Esophagus (tissue), 2 donors: ENCODE results near the gene ST3GAL4. TPM values are rescaled to one million over a fixed set of nuclear protein-coding genes. Genes with fewer than 3 reads are reported as not detected.

Experiments
- H3K27ac ChIP-seq, 2 donors: one replicate each; pipeline ENCODE4 v1.5.1; 2013; ENCODE audit warnings: low read depth in 2 of 2, mild to moderate bottlenecking in 2 of 2, inconsistent platforms in 1 of 2, low read length in 1 of 2, moderate library complexity in 1 of 2
- H3K27me3 ChIP-seq, 2 donors: one replicate each; pipeline ENCODE4 v1.6.1; 2013; ENCODE audit warnings: low read length in 2 of 2, control low read depth in 1 of 2, mild to moderate bottlenecking in 1 of 2; ENCODE audit not compliant: insufficient read depth in 2 of 2, control insufficient read depth in 1 of 2
- H3K36me3 ChIP-seq, 2 donors: one replicate each; pipeline ENCODE4 v1.6.1; 2013; ENCODE audit warnings: low read length in 1 of 2; ENCODE audit not compliant: control insufficient read depth in 2 of 2, insufficient read depth in 2 of 2
- H3K4me1 ChIP-seq, 2 donors: one replicate each; pipeline ENCODE4 v1.6.1; 2013; ENCODE audit warnings: low read length in 1 of 2; ENCODE audit not compliant: control insufficient read depth in 2 of 2, insufficient read depth in 2 of 2
- H3K4me3 ChIP-seq, 2 donors: one replicate each; pipeline ENCODE4 v1.5.1; 2013; ENCODE audit warnings: low read length in 2 of 2, mild to moderate bottlenecking in 2 of 2, low read depth in 1 of 2, moderate library complexity in 1 of 2
- H3K9me3 ChIP-seq, 2 donors: one replicate each; pipeline ENCODE4 v1.6.1; 2013; ENCODE audit warnings: mild to moderate bottlenecking in 2 of 2, low read depth in 1 of 2, low read length in 1 of 2, moderate library complexity in 1 of 2; ENCODE audit not compliant: control insufficient read depth in 2 of 2, insufficient read depth in 1 of 2
- WGBS, 2 donors: extraction: QIAGEN DNeasy Blood & Tissue Kit; methylation state at CpG; one replicate each; pipeline ENCODE4 v1.1.7; 2013; 5-methylcytosine and 5-hydroxymethylcytosine counted together
- polyA plus RNA-seq, 2 donors: library from polyadenylated mRNA; stranded (reverse); fragments of 200-250 nt; gene quantifications; one replicate each; pipeline ENCODE4 v1.2.3, GENCODE V29; 2013
- donor health status: healthy with polysubstance abuse.
- donor health status: Bipolar disorder and iron deficiency.

ST3GAL4 gene
- polyA plus RNA-seq, 2 donors, result 78.9 to 107 TPM

DNA sequence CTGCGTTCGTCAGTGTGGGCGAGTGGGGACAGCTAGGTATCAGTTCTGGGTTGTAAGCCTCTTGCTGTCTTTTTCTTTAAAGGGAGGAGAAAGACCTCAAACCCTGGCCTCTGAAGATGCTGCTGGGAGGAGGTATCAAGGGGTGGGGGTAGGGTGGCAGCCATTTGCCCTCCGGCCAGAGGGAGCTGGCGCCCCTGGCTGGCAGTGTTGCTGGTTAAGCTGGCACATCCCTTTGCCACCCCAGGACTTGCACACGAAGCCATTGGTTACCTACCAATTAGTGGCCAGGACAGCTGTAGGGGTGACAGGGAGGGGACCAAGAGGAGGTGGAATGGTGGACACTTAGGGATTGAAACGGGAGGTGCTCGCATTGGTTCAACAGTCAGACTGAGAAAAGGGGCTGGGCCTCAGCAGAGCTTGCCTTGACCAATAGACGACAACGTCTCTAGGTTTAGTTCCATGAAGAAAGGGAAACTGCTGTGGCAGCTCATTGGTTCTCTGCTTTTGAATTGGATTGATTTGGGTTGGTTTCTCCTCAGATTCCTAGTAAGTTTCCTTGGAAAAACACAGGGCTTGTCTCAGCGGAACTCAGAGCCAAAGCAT lies 77.9 kb downstream of the ST3GAL4 start:
- Histone ChIP-seq H3K36me3 (no peaks in the 10 kb centered on the region), H3K4me1 (peaks cover 0 to 10% of the 10 kb centered on the region in 2 donors), H3K27ac (no peak overlapping the region), H3K4me3 (no peak overlapping the region), H3K27me3 (no peaks in the 10 kb centered on the region), H3K9me3 (no peaks in the 10 kb centered on the region)
- 81 to 84% methylated on average over 11 of the region's 11 CpGs for WGBS, 2 donors

DNA sequence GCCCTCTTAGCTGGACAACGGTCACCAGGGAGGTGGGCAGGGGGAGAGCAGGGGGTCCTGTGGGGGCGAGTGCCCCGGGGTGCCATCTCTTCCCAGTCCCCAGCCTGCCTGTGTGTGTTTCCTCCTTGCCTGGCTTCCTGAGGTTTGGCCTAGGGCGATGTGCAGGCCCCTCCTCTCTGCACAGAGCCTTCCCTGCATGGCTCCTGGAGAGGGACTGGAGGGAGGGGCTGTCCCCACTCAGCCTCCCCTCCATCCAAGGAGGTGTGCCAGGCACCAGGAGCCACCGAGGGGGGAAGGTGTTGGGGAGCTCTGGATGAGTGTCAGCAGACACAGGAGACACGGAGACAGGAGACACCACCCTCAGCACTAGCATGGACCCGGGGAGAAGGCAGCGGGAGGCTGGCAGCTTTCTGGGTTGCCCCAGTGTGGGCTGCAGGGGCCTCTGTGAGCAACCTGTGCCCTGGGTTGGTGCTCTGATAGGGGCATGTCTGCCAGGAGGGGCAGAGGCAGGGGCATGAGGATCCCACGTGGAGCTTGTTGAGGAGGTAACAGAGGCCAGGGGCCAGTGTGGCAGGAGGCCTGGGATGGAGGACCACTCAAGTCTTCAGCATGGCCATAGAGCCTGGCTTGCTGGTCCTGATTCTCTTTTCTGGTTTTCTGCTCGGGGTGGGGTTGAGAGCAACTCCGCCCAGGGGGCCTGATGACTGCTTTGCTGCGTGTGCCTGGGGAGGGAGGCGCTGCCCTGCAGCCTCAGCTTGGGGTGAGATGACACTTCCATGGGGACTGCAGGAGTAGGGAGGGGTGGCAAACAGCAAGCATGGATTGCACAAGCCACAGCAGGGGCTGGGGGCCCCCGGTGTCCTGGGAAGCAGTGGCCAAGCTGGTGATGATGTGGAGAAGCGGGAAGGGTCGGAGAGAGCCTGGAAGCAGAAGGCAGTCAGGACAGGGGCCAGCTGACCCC lies 78.8 kb downstream of the ST3GAL4 start:
- Histone ChIP-seq H3K4me1 (peaks cover 0 to 10% of the 10 kb centered on the region in 2 donors), H3K27me3 (no peaks in the 10 kb centered on the region), H3K36me3 (no peaks in the 10 kb centered on the region), H3K27ac (no peak overlapping the region), H3K4me3 (no peak overlapping the region), H3K9me3 (no peaks in the 10 kb centered on the region)
- WGBS, 2 donors, result 72 to 78% methylated on average over 16 of the region's 16 CpGs

DNA sequence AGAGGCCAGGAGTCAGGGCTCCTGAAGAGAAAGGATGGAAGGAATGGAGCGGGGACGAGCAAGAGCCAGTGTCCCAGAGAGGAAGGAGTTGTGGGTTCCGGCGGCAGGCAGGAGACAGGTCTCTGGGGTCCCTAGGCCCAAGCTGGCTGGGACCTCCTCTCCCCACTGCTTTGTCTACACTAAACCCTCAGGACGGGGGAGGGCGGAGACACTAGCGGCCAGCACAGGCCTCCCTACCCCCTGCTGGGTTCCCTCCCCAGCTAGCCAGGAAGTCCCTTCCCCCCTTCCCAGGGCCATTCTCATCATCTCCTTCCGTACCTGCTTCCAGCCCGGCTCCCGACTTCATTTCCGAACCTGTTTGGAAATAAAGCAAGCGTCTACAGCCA lies 79.5 kb downstream of the ST3GAL4 start:
- H3K27me3 ChIP-seq, result no peaks in the 10 kb centered on the region
- no peaks in the 10 kb centered on the region for H3K9me3 ChIP-seq
- no peak overlapping the region for H3K27ac ChIP-seq
- WGBS, 2 donors, result 84 to 88% methylated on average over 12 of the region's 12 CpGs
- H3K4me1 ChIP-seq, result peaks cover 0 to 10% of the 10 kb centered on the region in 2 donors
- H3K4me3 ChIP-seq, result no peak overlapping the region
- no peaks in the 10 kb centered on the region for H3K36me3 ChIP-seq

DNA sequence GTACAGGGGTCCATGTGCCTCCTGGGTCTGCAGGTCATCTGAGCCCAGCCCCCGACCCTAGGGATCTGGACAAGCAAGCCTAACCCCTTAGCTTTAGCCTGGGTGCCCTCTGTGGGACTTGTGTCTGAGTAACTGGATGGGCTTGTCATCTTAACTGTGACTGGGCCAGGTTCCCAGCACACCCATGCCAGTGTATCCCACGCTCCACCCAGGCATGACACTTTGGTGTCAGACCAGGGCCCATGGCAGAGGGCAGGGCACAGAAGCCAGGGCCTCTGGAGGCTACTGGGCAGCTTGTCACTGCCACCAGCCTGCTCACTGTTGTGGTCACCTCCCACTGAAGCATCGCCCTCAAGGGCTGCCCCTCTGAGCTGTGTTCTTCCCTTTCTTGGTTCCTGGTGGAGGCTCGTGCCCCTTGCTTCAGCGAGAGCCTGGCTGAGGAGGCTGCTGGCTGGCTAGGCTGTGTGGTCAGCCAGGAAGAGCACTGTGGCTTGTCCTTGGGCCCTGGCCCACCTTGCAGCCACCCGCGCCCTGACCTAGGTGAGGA lies 80.8 kb downstream of the ST3GAL4 start:
- no peak overlapping the region for H3K4me3 ChIP-seq
- WGBS, 2 donors, result 87 to 91% methylated on average over 7 of the region's 7 CpGs
- peaks cover 0 to 13% of the 10 kb centered on the region in 2 donors for H3K4me1 ChIP-seq
- no peaks in the 10 kb centered on the region for H3K9me3 ChIP-seq
- H3K27me3 ChIP-seq, result no peaks in the 10 kb centered on the region
- H3K27ac ChIP-seq, result no peak overlapping the region
- no peaks in the 10 kb centered on the region for H3K36me3 ChIP-seq

DNA sequence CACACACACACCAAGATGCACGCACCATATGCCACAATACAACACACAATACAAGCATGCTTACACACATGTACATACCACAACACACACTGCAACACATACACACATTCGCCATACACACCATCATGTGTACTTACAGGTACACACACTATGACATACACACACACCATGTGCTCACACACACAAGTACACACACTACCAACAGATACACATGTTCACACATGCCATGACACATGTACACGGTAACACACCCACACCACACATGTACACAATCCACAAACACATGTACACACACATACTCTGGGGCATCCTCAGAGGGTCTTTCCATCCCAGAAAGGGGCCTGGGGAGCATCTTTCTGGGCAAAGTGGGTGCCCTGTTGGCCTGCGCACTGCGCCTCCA lies 82.2 kb downstream of the ST3GAL4 start:
- WGBS, 2 donors, result 95 to 96% methylated on average over 5 of the region's 5 CpGs

DNA sequence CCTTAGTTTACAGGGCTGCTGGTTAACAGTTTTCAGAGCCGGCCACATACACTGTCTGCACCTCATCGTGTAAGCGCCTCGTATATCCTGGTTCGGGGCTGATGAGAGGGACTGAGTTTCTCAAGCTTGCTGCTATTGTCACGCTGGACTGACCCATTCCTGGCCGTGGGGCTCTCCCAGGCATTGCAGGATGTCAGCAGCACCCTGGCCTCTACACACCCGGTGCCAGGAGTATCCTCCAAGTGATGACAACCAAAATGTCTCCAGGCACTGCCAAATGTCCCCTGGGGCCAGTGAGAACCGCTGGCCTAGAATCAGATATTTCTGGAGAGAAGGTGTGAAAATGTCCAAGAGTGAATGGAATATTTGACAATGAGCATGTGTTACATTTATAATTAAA lies 82.8 kb downstream of the ST3GAL4 start:
- 70 to 73% methylated on average over 9 of the region's 9 CpGs for WGBS, 2 donors
- no peaks in the 10 kb centered on the region for H3K9me3 ChIP-seq

More for the DNA sequence above, 82.2 kb downstream of the ST3GAL4 start:
- H3K4me1 ChIP-seq, result peaks cover 0 to 7% of the 10 kb centered on the region in 2 donors
- H3K36me3 ChIP-seq, result no peaks in the 10 kb centered on the region
- H3K27ac ChIP-seq, result no peak overlapping the region
- no peaks in the 10 kb centered on the region for H3K9me3 ChIP-seq
- H3K27me3 ChIP-seq, result no peaks in the 10 kb centered on the region
- H3K4me3 ChIP-seq, result no peak overlapping the region

DNA sequence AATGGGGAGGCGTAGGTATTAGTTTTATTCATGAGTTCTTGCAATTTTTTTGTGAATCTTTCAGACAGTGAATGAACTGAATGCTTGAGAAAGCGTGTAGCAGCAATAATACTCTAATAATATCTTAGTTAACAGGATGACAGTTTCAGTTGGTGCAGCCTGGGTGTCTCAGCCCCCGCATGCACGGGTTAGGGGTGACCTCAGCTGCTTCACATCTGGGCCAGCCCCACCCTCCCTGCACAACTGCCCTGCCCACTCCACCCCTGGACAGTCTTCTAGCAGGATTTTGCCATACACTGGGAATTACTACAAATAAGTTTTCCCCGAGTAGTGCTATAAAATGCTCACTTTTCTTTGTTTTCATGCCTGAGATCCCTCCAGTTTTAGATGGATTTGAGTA lies 83.2 kb downstream of the ST3GAL4 start:
- 45 to 51% methylated on average over 5 of the region's 5 CpGs for WGBS, 2 donors
- Histone ChIP-seq H3K9me3 (no peaks in the 10 kb centered on the region), H3K27me3 (no peaks in the 10 kb centered on the region)

More for the DNA sequence above, 82.8 kb downstream of the ST3GAL4 start:
- Histone ChIP-seq H3K27ac (no peak overlapping the region), H3K4me3 (no peak overlapping the region), H3K36me3 (no peaks in the 10 kb centered on the region), H3K27me3 (no peaks in the 10 kb centered on the region), H3K4me1 (peaks cover 0 to 7% of the 10 kb centered on the region in 2 donors)

DNA sequence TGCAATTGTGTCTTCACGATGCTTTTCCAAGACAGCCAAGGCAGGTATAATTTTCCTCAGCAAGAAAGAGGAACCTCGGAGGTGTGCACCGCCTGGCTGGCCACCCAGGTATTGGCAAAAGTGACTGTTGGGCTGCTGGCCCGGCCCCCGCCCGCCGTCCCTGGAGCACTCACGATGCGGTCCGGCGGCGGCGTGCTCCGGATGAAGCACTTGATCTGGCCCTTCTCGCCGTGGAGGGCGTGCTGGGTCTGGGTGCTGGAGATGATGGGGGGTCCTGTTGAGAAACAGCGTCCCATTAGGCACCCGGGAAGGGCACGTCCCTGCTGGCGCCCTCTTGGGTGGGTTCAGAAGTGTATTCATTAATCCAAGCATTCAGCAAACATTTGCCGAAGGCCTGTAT lies 84.8 kb downstream of the ST3GAL4 start:
- Histone ChIP-seq H3K27ac (no peak overlapping the region), H3K27me3 (no peaks in the 10 kb centered on the region)
- WGBS, 2 donors, result 60 to 61% methylated on average over 22 of the region's 22 CpGs

More for the DNA sequence above, 83.2 kb downstream of the ST3GAL4 start:
- Histone ChIP-seq H3K27ac (no peak overlapping the region), H3K36me3 (no peaks in the 10 kb centered on the region), H3K4me1 (peaks cover 0 to 7% of the 10 kb centered on the region in 2 donors), H3K4me3 (no peak overlapping the region)

DNA sequence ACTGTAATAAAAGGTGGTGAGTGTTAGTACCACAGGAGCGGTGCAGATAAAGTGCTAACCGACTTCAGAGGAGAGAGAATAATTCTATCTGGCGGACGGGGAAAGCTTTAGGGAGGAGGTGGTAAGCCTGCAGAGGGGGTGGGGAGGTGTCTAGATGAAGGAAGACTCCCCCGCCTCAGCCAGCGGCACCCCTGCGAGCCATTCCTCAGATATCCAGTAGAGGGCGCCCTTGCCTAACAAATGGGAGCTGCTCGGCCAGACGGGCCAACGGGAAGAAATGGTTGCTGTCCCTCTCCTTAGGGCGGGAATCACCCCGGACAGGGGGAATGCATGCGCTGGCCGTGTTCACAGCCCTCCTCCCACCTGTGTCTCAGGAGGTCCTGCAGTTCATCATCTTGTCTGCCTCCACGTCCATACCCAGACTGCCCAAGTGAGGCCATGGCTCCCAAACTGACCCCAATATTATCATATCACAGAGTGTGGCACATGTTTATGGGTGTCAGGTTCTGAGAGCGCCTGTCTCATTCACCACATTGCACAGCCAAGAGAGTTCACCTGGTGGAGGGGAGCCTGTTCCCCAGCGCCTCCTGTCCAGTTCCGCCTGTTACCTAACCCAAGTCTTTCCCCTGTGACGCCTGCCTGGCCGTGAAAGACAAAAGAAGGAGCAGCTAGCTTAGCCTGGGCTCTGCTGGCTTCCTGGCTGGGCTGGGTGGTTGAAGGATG lies 85.5 kb downstream of the ST3GAL4 start:
- Histone ChIP-seq H3K4me1 (peaks cover 0 to 7% of the 10 kb centered on the region in 2 donors), H3K27me3 (no peaks in the 10 kb centered on the region), H3K4me3 (no peak overlapping the region), H3K9me3 (no peaks in the 10 kb centered on the region), H3K27ac (no peak overlapping the region), H3K36me3 (no peaks in the 10 kb centered on the region)
- 19 to 20% methylated on average over 21 of the region's 21 CpGs for WGBS, 2 donors

More for the DNA sequence above, 84.8 kb downstream of the ST3GAL4 start:
- Histone ChIP-seq H3K9me3 (no peaks in the 10 kb centered on the region), H3K4me1 (peaks cover 0 to 7% of the 10 kb centered on the region in 2 donors), H3K36me3 (no peaks in the 10 kb centered on the region), H3K4me3 (no peak overlapping the region)
